ENCODE measurements around the gene ZNF429.

DNA sequence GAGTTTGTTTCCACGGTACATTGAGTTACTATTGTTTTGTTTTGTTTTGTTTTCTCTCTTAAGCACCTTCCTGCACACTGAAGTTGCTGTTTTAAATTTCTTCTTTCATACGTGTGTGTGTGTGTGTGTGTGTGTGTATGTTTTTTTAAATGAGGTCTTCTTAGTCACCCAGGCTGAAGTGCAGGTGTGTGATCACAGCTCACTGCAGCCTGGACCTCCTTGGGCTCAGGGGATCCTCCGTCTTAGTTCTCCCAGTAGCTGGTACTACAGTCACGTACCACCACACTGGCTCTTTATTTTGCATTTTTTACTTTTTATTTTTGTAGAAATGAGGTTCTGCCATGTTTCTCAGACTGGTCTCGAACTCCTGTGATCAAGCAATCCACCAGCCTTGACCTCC, 20.8 kb upstream of the ZNF429 start:
- no peak for TF ChIP-seq GATA2 (IDR thresholded peaks at IDR 0.05; ENCODE audit: low read depth, low read length)
- no peak for TF ChIP-seq GATA3 (IDR thresholded peaks at IDR 0.05; ENCODE audit: low read depth, low read length)
